ENCODE data around the gene ZDHHC8.

Gene ZDHHC8

GRCh38 chr22:20181194-20181883, 49.7 kb downstream of the ZDHHC8 start:
- DNase-seq: no peak

GRCh38 chr22:20181884-20182236, 50.3 kb downstream of the ZDHHC8 start:
- DNase-seq: no peak

- DNase-seq: no peak
These were observed 50.8 kb downstream of the ZDHHC8 start for GRCh38 chr22:20182365-20182764.

GRCh38 chr22:20183101-20183500, 51.5 kb downstream of the ZDHHC8 start:
- no peak for DNase-seq

GRCh38 chr22:20183823-20184222, 52.2 kb downstream of the ZDHHC8 start:
- no peak for DNase-seq

GRCh38 chr22:20184501-20185165, 53.0 kb downstream of the ZDHHC8 start:
- DNase-seq: no peak

- DNase-seq: no peak
These were observed 54.1 kb downstream of the ZDHHC8 start for GRCh38 chr22:20185750-20186149.

GRCh38 chr22:20186183-20186870, 54.7 kb downstream of the ZDHHC8 start:
- DNase-seq: no peak

- DNase-seq: no peak
These were observed 55.4 kb downstream of the ZDHHC8 start for GRCh38 chr22:20186871-20187546.

GRCh38 chr22:20187777-20188566, 56.4 kb downstream of the ZDHHC8 start:
- DNase-seq: no peak

GRCh38 chr22:20188567-20188877, 56.9 kb downstream of the ZDHHC8 start:
- no peak for DNase-seq

GRCh38 chr22:20191000-20191515, 59.5 kb downstream of the ZDHHC8 start:
- DNase-seq: no peak

GRCh38 chr22:20191803-20192202, 60.2 kb downstream of the ZDHHC8 start:
- no peak for DNase-seq

GRCh38 chr22:20192293-20192971, 60.8 kb downstream of the ZDHHC8 start:
- no peak for DNase-seq

- no peak for DNase-seq
These were observed 61.6 kb downstream of the ZDHHC8 start for GRCh38 chr22:20192972-20193760.

- DNase-seq: no peak
These were observed 62.3 kb downstream of the ZDHHC8 start for GRCh38 chr22:20193761-20194494.

GRCh38 chr22:20194681-20195593, 63.3 kb downstream of the ZDHHC8 start:
- DNase-seq: no peak

GRCh38 chr22:20196094-20196842, 64.7 kb downstream of the ZDHHC8 start:
- DNase-seq: no peak

Data from cortex of kidney (tissue), 1 donor.